ENCODE data around the gene PRELID2.

DNA sequence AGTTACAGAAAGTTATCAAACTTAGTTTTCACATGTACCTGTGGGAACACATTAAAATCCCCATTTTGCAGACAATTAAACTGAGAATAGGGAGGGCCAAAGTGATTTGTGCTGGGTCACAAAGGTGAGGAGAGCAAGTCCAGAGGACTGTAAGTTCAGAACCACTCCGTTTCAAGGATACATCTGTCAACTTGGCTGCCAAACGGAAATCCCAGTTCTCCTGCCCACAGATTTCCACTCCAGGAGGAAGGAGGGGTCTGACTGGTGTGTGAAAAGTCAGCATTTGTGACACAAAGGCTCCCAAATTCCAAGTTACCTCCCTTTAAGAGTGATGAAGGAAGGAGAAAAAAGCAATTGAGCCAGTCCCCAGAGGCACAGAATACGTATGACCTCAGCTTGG, 42.3 kb downstream of the PRELID2 start:
- TF ChIP-seq, protein P1, sequence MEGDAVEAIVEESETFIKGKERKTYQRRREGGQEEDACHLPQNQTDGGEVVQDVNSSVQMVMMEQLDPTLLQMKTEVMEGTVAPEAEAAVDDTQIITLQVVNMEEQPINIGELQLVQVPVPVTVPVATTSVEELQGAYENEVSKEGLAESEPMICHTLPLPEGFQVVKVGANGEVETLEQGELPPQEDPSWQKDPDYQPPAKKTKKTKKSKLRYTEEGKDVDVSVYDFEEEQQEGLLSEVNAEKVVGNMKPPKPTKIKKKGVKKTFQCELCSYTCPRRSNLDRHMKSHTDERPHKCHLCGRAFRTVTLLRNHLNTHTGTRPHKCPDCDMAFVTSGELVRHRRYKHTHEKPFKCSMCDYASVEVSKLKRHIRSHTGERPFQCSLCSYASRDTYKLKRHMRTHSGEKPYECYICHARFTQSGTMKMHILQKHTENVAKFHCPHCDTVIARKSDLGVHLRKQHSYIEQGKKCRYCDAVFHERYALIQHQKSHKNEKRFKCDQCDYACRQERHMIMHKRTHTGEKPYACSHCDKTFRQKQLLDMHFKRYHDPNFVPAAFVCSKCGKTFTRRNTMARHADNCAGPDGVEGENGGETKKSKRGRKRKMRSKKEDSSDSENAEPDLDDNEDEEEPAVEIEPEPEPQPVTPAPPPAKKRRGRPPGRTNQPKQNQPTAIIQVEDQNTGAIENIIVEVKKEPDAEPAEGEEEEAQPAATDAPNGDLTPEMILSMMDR (IDR thresholded peaks at IDR 0.05; ENCODE audit: insufficient read depth, low read depth, low read length): no peak
- TF ChIP-seq EZH2 (IDR thresholded peaks at IDR 0.05; ENCODE audit: insufficient read depth, low read length): no peak

Measured in astrocyte (in vitro differentiated cells and primary cell).